HAP-1 (cell line): ENCODE data around the gene ZFPL1.

Experiments used
- DNase-seq, 2 experiments: peaks; one replicate each; pipeline ENCODE4 v3.0.0-alpha.2; 2016 to 2020; ENCODE audit warnings: low spot score in 2 of 2
- H3K27me3 ChIP-seq: fragments of 250-450 bp; sonication (Bioruptor Pico); 2 replicates; pipeline ENCODE4 v1.5.1; 2020; ENCODE audit warnings: low read depth, mild to moderate bottlenecking, moderate library complexity
- H3K36me3 ChIP-seq: fragments of 250-450 bp; sonication (Bioruptor Pico); replicated peaks from 2 replicates; pipeline ENCODE4 v1.5.1; 2020; ENCODE audit warnings: mild to moderate bottlenecking
- H3K4me1 ChIP-seq: fragments of 250-450 bp; sonication (Bioruptor Pico); 2 replicates; pipeline ENCODE4 v1.5.1; 2020; ENCODE audit warnings: mild to moderate bottlenecking
- H3K4me3 ChIP-seq: fragments of 250-450 bp; sonication (Bioruptor Pico); 2 replicates; pipeline ENCODE4 v1.5.1; 2020; ENCODE audit warnings: mild to moderate bottlenecking, moderate library complexity
- H3K9me3 ChIP-seq: fragments of 250-450 bp; sonication (Bioruptor Pico); 2 replicates; pipeline ENCODE4 v1.5.1; 2020; ENCODE audit warnings: mild to moderate bottlenecking, moderate library complexity
- in situ Hi-C: fragments of 300-500 bp; cut with MboI; formaldehyde crosslinking; loops from 3 replicates; pipeline ENCODE4 v1.14.3; 2020; ENCODE audit warnings: low sequenced_read_pairs, inconsistent platforms, mixed read lengths

Gene ZFPL1

GRCh38 chr11:65053827-65054508 lies 30.1 kb upstream of the ZFPL1 start:
- in situ Hi-C loops: no loop called here
- no peak for DNase-seq
- Histone ChIP-seq H3K4me3 (no peak overlapping the region), H3K36me3 (no peaks in the 10 kb centered on the region), H3K27me3 (peaks cover 3% of the 10 kb centered on the region; the same call in 1 of the 2 replicates), H3K9me3 (no peaks in the 10 kb centered on the region), H3K4me1 (no peaks in the 10 kb centered on the region)

- H3K4me3 ChIP-seq: no peak overlapping the region
- in situ Hi-C loops: no loop called here
- no peak for DNase-seq
- H3K36me3 ChIP-seq: no peaks in the 10 kb centered on the region
- no peaks in the 10 kb centered on the region for H3K9me3 ChIP-seq
- no peaks in the 10 kb centered on the region for H3K4me1 ChIP-seq
- peaks cover 3% of the 10 kb centered on the region; the same call in 1 of the 2 replicates for H3K27me3 ChIP-seq
Measured at GRCh38 chr11:65055538-65055937, 28.5 kb upstream of the ZFPL1 start.

- Histone ChIP-seq H3K9me3 (no peaks in the 10 kb centered on the region), H3K4me3 (no peak overlapping the region), H3K27me3 (peaks cover 3% of the 10 kb centered on the region; the same call in 1 of the 2 replicates), H3K36me3 (no peaks in the 10 kb centered on the region), H3K4me1 (no peaks in the 10 kb centered on the region)
- DNase-seq: no peak
- in situ Hi-C loops: no loop called here
Measured at GRCh38 chr11:65056999-65057398, 27.0 kb upstream of the ZFPL1 start.

- no peak for DNase-seq
- Histone ChIP-seq H3K27me3 (peaks cover 3% of the 10 kb centered on the region; the same call in 1 of the 2 replicates), H3K4me1 (no peaks in the 10 kb centered on the region), H3K4me3 (no peak overlapping the region), H3K36me3 (no peaks in the 10 kb centered on the region), H3K9me3 (no peaks in the 10 kb centered on the region)
- in situ Hi-C loops: no loop called here
Measured at GRCh38 chr11:65057526-65057925, 26.5 kb upstream of the ZFPL1 start.

GRCh38 chr11:65058012-65058411 lies 26.0 kb upstream of the ZFPL1 start:
- in situ Hi-C loops: no loop called here
- H3K4me1 ChIP-seq: no peaks in the 10 kb centered on the region

GRCh38 chr11:65058419-65059054 lies 25.5 kb upstream of the ZFPL1 start, which contains the start of gene NAALADL1:
Gene NAALADL1, minus strand, starts transcription at chr11:65058553. Its CDS starts 32 bp downstream, at chr11:65058521.
- Histone ChIP-seq H3K4me3 (no peak within 1 kb of the TSS), H3K9me3 (no peaks in the 10 kb centered on the region), H3K4me1 (no peaks in the 10 kb centered on the region), H3K36me3 (no peaks in the 10 kb centered on the region), H3K27me3 (peaks cover 3% of the 10 kb centered on the region; the same call in 1 of the 2 replicates)
- no peak for DNase-seq
- in situ Hi-C loops: no loop called here

More at GRCh38 chr11:65058012-65058411, 26.0 kb upstream of the ZFPL1 start:
- H3K27me3 ChIP-seq: peaks cover 3% of the 10 kb centered on the region; the same call in 1 of the 2 replicates
- no peaks in the 10 kb centered on the region for H3K36me3 ChIP-seq
- no peak overlapping the region for H3K4me3 ChIP-seq
- DNase-seq: no peak
- no peaks in the 10 kb centered on the region for H3K9me3 ChIP-seq

GRCh38 chr11:65059523-65059922 lies 24.5 kb upstream of the ZFPL1 start:
- no peaks in the 10 kb centered on the region for H3K4me1 ChIP-seq
- no peaks in the 10 kb centered on the region for H3K36me3 ChIP-seq
- H3K27me3 ChIP-seq: peaks cover 3% of the 10 kb centered on the region; the same call in 1 of the 2 replicates
- in situ Hi-C loops: no loop called here
- H3K4me3 ChIP-seq: no peak overlapping the region
- H3K9me3 ChIP-seq: no peaks in the 10 kb centered on the region
- DNase-seq: no peak

GRCh38 chr11:65059959-65060824 lies 23.8 kb upstream of the ZFPL1 start:
- peaks cover 3% of the 10 kb centered on the region; the same call in 1 of the 2 replicates for H3K27me3 ChIP-seq
- H3K4me3 ChIP-seq: no peak overlapping the region
- in situ Hi-C loops: no loop called here
- DNase-seq: no peak
- H3K4me1 ChIP-seq: no peaks in the 10 kb centered on the region
- no peaks in the 10 kb centered on the region for H3K36me3 ChIP-seq
- H3K9me3 ChIP-seq: no peaks in the 10 kb centered on the region

GRCh38 chr11:65060913-65061408 lies 23.1 kb upstream of the ZFPL1 start:
- Histone ChIP-seq H3K4me3 (no peak overlapping the region), H3K4me1 (no peaks in the 10 kb centered on the region), H3K36me3 (no peaks in the 10 kb centered on the region), H3K27me3 (no peaks in the 10 kb centered on the region), H3K9me3 (no peaks in the 10 kb centered on the region)
- DNase-seq: no peak
- in situ Hi-C loops: no loop called here

- no peak for DNase-seq
- Histone ChIP-seq H3K4me3 (no peak overlapping the region), H3K4me1 (no peaks in the 10 kb centered on the region), H3K27me3 (no peaks in the 10 kb centered on the region), H3K36me3 (no peaks in the 10 kb centered on the region), H3K9me3 (no peaks in the 10 kb centered on the region)
- in situ Hi-C loops: no loop called here
Measured at GRCh38 chr11:65063532-65063931, 20.5 kb upstream of the ZFPL1 start.

GRCh38 chr11:65064847-65065240 lies 19.2 kb upstream of the ZFPL1 start:
- Histone ChIP-seq H3K4me3 (no peak overlapping the region), H3K27me3 (no peaks in the 10 kb centered on the region), H3K36me3 (no peaks in the 10 kb centered on the region), H3K4me1 (no peaks in the 10 kb centered on the region), H3K9me3 (no peaks in the 10 kb centered on the region)
- in situ Hi-C loops: no loop called here
- no peak for DNase-seq

- Histone ChIP-seq H3K27me3 (no peaks in the 10 kb centered on the region), H3K4me1 (no peaks in the 10 kb centered on the region), H3K36me3 (no peaks in the 10 kb centered on the region), H3K9me3 (no peaks in the 10 kb centered on the region), H3K4me3 (no peak overlapping the region)
- in situ Hi-C loops: no loop called here
- no peak for DNase-seq
Measured at GRCh38 chr11:65065851-65066250, 18.2 kb upstream of the ZFPL1 start.

- no peaks in the 10 kb centered on the region for H3K9me3 ChIP-seq
- H3K4me1 ChIP-seq: no peaks in the 10 kb centered on the region
- in situ Hi-C loops: no loop called here
- no peaks in the 10 kb centered on the region for H3K27me3 ChIP-seq
- no peak for DNase-seq
- H3K4me3 ChIP-seq: no peak overlapping the region
- no peaks in the 10 kb centered on the region for H3K36me3 ChIP-seq
Measured at GRCh38 chr11:65066315-65066714, 17.7 kb upstream of the ZFPL1 start.
